Retinal pigment epithelial cell (primary cell): ENCODE data around the gene AGBL1.

ENCODE experiments used
- DNase-seq: peaks from one replicate; pipeline ENCODE4 v3.0.0-alpha.2; 2010; ENCODE audit warnings: low read depth
- H3K4me3 ChIP-seq: 2 replicates; pipeline ENCODE4 v1.5.1; 2011; ENCODE audit warnings: mild to moderate bottlenecking, low read length, control low read depth, moderate library complexity
- TF ChIP-seq, protein P1 (sequence below): conservative IDR thresholded peaks from 2 replicates; pipeline ENCODE4 v1.5.1; 2011; ENCODE audit warnings: low read depth, low read length, control low read depth, inconsistent platforms

The AGBL1 gene

DNA sequence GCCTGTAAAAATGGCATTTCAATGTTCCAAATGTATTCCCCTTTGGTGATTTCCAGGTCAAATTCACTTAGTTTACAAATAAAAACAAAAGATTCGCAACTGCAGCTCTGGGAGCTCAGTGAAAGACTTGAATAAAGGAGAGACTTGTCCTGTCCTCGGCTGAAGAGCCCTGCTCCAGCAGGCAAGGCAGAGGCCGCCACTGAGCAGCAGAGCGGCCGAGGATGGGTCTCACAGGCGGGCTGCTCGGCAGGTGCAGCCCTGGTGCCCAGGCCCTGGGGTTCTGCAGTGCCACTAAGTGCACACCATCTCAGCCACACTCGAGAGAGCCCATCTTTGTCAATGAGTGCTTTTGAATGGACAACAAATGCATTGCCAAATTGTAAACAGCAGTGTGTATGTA lies 856.2 kb downstream of the AGBL1 start:
- no peak for DNase-seq
- H3K4me3 ChIP-seq, result no peak overlapping the region
- TF ChIP-seq, protein P1, sequence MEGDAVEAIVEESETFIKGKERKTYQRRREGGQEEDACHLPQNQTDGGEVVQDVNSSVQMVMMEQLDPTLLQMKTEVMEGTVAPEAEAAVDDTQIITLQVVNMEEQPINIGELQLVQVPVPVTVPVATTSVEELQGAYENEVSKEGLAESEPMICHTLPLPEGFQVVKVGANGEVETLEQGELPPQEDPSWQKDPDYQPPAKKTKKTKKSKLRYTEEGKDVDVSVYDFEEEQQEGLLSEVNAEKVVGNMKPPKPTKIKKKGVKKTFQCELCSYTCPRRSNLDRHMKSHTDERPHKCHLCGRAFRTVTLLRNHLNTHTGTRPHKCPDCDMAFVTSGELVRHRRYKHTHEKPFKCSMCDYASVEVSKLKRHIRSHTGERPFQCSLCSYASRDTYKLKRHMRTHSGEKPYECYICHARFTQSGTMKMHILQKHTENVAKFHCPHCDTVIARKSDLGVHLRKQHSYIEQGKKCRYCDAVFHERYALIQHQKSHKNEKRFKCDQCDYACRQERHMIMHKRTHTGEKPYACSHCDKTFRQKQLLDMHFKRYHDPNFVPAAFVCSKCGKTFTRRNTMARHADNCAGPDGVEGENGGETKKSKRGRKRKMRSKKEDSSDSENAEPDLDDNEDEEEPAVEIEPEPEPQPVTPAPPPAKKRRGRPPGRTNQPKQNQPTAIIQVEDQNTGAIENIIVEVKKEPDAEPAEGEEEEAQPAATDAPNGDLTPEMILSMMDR, result no peak

GRCh38 chr15:86942285-86942684 lies 862.6 kb downstream of the AGBL1 start:
- H3K4me3 ChIP-seq, result no peak overlapping the region
- no peak for DNase-seq
- TF ChIP-seq, protein P1, result no peak

GRCh38 chr15:86948719-86949118 lies 869.0 kb downstream of the AGBL1 start:
- TF ChIP-seq, protein P1, result no peak
- DNase-seq, result no peak
- H3K4me3 ChIP-seq, result no peak overlapping the region

GRCh38 chr15:86959254-86959653 lies 879.6 kb downstream of the AGBL1 start:
- TF ChIP-seq, protein P1, result no peak
- no peak for DNase-seq

GRCh38 chr15:86961669-86962068 lies 882.0 kb downstream of the AGBL1 start:
- no peak for DNase-seq
- no peak overlapping the region for H3K4me3 ChIP-seq
- TF ChIP-seq, protein P1, result no peak

More at GRCh38 chr15:86959254-86959653, 879.6 kb downstream of the AGBL1 start:
- H3K4me3 ChIP-seq, result no peak overlapping the region

DNA sequence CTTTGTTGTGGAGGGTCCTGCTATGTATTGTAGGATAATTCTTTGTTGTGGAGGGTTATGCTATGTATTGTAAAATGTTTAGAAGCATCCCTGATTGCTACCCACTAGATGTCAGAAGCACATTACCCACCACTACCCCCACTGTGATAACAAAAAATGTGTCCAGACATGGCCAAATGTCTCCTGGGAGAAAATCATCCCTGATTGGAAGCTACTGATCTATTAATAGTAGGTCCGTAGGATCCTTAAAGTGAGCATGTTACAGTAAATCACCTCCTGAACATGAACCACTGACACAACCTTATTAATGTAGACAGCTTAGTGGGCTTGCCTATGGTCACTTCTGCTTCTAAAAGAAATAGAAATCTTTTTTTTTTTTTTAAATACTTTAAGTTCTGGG lies 884.6 kb downstream of the AGBL1 start:
- DNase-seq, result no peak
- H3K4me3 ChIP-seq, result no peak overlapping the region
- TF ChIP-seq, protein P1, result no peak

DNA sequence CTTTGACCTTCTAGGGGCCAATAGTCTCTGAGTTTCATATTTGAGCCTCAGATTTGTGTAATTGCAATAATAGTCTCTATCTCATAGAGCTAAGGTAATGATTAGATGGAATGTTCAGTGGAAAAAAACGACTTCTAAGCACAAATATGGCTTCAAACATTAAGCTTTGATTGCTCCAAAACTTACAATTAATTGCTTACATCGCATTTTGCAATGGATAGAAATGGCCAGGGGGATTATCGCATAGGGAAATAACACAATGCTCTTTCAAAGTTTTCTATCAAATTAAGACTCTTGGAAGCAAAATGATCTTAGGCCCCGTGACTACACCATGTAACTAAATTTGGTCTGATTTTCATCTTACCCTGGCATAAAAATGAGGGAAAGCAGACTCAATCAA lies 888.6 kb downstream of the AGBL1 start:
- no peak for DNase-seq
- H3K4me3 ChIP-seq, result no peak overlapping the region
- TF ChIP-seq, protein P1, result no peak
